OCI-LY3 (cell line): ENCODE data around the gene PARD3B.

Experiments used
- H2AFZ ChIP-seq: fragments of 200-600, 300-600 bp; shearing (Covaris generic); 2 replicates; pipeline ENCODE4 v1.6.0; 2014; ENCODE audit warnings: antibody characterized with exemption, low read depth, low read length
- H3K27ac ChIP-seq: fragments of 200-600, 300-600 bp; sonication (generic); 2 replicates; pipeline ENCODE4 v1.5.1; 2014; ENCODE audit warnings: mild to moderate bottlenecking, low read length, moderate library complexity, mixed read lengths
- H3K27me3 ChIP-seq: fragments of 200-600, 300-600 bp; sonication (generic); 2 replicates; pipeline ENCODE4 v1.6.1; 2014; ENCODE audit warnings: low read depth, low read length, mixed read lengths
- H3K36me3 ChIP-seq: fragments of 200-600, 300-600 bp; sonication (generic); replicated peaks from 2 replicates; pipeline ENCODE3; 2014; ENCODE audit warnings: low read depth, low read length, mixed read lengths
- H3K4me1 ChIP-seq: fragments of 300-600, 200-600 bp; sonication (generic); 2 replicates; pipeline ENCODE4 v1.6.1; 2014; ENCODE audit warnings: low read length, mixed read lengths
- H3K4me2 ChIP-seq: fragments of 200-600, 300-600 bp; sonication (generic); 2 replicates; pipeline ENCODE4 v1.6.1; 2014; ENCODE audit warnings: low read length, mixed read lengths
- H3K4me3 ChIP-seq: fragments of 300-600, 200-600 bp; sonication (generic); 2 replicates; pipeline ENCODE4 v1.5.1; 2014; ENCODE audit warnings: antibody characterized with exemption, mild to moderate bottlenecking, low read length, moderate library complexity
- H3K79me2 ChIP-seq: fragments of 300-600, 200-600 bp; shearing (Covaris generic); 2 replicates; pipeline ENCODE4 v1.6.1; 2014; ENCODE audit warnings: mild to moderate bottlenecking, low read length, mixed read lengths
- H3K9ac ChIP-seq: fragments of 300-600, 200-600 bp; shearing (Covaris generic); 2 replicates; pipeline ENCODE4 v1.6.0; 2014; ENCODE audit warnings: mild to moderate bottlenecking, low read length, moderate library complexity
- H3K9me3 ChIP-seq: fragments of 200-600, 300-600 bp; shearing (Covaris generic); 2 replicates; pipeline ENCODE4 v1.6.1; 2014; ENCODE audit warnings: low read length, mixed read lengths; ENCODE audit not compliant: insufficient read depth
- H4K20me1 ChIP-seq: fragments of 200-600, 300-600 bp; sonication (generic); 2 replicates; pipeline ENCODE4 v1.6.1; 2016; ENCODE audit warnings: low read length, mixed read lengths; ENCODE audit not compliant: insufficient read depth
- EZH2phosphoT487 ChIP-seq: fragments of 200-600 bp; shearing (Covaris generic); IDR thresholded peaks from 2 replicates; pipeline ENCODE4 v1.6.1; 2018; ENCODE audit warnings: antibody characterized with exemption, mixed run types, low read depth
- TF ChIP-seq, protein P1 (sequence below): fragments of 200-600, 300-600 bp; sonication (generic); IDR thresholded peaks from 2 replicates; pipeline ENCODE4 v1.5.1; 2014; ENCODE audit warnings: antibody characterized with exemption, low read length, low read depth

Gene PARD3B

DNA sequence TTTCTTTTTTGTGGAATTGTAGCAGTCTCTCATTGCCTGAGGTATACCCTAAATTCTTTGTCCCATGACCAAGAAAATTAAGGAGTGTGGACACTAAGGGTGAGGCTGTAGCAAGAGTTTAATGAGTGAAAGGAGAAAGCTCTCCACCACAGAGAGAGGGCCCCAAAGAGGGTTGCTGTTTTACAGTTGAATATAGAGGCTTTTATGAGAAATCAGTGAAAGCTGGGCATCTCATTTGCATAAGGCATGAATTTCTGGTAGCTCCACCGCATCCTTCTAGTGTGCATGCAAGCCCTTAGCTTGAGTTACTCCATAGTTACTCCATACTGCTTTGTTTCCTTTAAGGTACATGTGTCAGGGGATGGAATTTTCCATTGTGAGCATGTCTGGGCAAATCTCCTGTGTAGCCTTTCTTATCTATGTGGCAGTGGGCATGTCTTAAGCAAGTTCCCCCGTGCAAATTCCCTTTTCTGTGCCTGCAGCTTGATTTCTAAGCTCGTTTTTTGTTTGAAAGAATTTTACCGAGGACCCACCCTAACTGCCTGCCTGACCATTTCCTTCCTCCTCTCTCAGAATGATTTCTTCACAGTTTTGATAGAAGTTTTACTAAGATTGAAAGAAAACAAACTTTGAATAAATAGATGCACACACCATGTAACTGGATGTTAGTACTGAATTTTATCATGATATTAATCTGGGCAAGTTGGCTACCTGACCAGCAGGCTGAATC lies 218.9 kb downstream of the PARD3B start:
- Histone ChIP-seq H3K9me3 (peaks cover 9% of the 10 kb centered on the region; the same call in 1 of the 2 replicates), H3K4me2 (no peak overlapping the region), H3K27me3 (no peaks in the 10 kb centered on the region), H3K79me2 (no peaks in the 10 kb centered on the region), H4K20me1 (no peaks in the 10 kb centered on the region), H3K4me1 (no peaks in the 10 kb centered on the region), H3K36me3 (no peaks in the 10 kb centered on the region), H3K27ac (no peak overlapping the region), H3K9ac (no peak overlapping the region), H3K4me3 (no peak overlapping the region), H2AFZ (no peak overlapping the region)
- TF ChIP-seq EZH2phosphoT487 = no peak
- TF ChIP-seq, protein P1, sequence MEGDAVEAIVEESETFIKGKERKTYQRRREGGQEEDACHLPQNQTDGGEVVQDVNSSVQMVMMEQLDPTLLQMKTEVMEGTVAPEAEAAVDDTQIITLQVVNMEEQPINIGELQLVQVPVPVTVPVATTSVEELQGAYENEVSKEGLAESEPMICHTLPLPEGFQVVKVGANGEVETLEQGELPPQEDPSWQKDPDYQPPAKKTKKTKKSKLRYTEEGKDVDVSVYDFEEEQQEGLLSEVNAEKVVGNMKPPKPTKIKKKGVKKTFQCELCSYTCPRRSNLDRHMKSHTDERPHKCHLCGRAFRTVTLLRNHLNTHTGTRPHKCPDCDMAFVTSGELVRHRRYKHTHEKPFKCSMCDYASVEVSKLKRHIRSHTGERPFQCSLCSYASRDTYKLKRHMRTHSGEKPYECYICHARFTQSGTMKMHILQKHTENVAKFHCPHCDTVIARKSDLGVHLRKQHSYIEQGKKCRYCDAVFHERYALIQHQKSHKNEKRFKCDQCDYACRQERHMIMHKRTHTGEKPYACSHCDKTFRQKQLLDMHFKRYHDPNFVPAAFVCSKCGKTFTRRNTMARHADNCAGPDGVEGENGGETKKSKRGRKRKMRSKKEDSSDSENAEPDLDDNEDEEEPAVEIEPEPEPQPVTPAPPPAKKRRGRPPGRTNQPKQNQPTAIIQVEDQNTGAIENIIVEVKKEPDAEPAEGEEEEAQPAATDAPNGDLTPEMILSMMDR = no peak

DNA sequence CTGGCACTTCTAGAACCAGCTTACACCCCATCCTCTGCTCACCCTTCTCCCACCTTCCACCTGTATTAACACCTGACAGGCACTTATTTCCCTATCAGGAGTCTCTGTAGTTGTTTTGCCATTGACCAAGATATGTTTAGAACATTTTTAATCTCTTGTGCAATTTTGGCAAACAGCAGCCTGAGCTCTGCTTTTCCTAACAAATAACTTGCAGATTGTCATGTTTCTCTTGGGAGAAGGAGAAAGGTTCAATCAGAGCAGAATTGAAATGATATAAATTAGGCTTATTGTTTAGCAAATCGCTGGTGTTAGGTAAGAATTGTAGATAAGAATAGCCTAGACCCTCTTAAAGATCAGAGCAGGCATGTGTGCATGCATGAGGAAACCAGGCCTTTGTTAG lies 225.5 kb downstream of the PARD3B start:
- H3K4me1 ChIP-seq = no peaks in the 10 kb centered on the region
- H3K27me3 ChIP-seq = peaks cover 4% of the 10 kb centered on the region; the same call in 1 of the 2 replicates
- H2AFZ ChIP-seq = no peak overlapping the region
- no peaks in the 10 kb centered on the region for H3K9me3 ChIP-seq
- no peak overlapping the region for H3K27ac ChIP-seq
- H3K4me3 ChIP-seq = no peak overlapping the region
- no peaks in the 10 kb centered on the region for H4K20me1 ChIP-seq
- no peak overlapping the region for H3K4me2 ChIP-seq
- no peaks in the 10 kb centered on the region for H3K79me2 ChIP-seq
- TF ChIP-seq, protein P1 = no peak
- no peak for TF ChIP-seq EZH2phosphoT487
- no peak overlapping the region for H3K9ac ChIP-seq
- no peaks in the 10 kb centered on the region for H3K36me3 ChIP-seq

DNA sequence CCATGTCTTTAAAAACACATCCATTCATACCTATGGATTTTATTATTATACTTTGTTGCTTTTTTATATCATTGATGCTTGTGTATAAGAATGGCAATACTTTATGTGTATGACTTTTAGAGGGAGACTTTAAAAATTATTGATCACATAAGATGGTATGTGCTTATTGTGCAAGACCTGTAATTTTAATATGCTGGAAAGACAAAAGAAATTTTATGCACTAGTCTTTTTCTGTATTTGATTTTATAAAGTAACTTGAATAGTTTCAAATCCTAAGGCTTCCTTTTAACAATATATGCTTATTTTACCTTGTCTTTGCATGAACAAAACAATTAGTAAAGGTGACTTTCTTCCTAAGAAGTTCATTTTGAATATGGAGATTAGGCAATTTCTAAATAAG lies 226.4 kb downstream of the PARD3B start:
- Histone ChIP-seq H3K79me2 (no peaks in the 10 kb centered on the region), H3K27ac (no peak overlapping the region), H3K27me3 (peaks cover 4% of the 10 kb centered on the region; the same call in 1 of the 2 replicates), H2AFZ (no peak overlapping the region), H3K4me1 (no peaks in the 10 kb centered on the region), H3K4me2 (no peak overlapping the region), H3K36me3 (no peaks in the 10 kb centered on the region), H3K9ac (no peak overlapping the region), H3K4me3 (no peak overlapping the region), H3K9me3 (no peaks in the 10 kb centered on the region), H4K20me1 (no peaks in the 10 kb centered on the region)
- no peak for TF ChIP-seq EZH2phosphoT487
- TF ChIP-seq, protein P1 = no peak

DNA sequence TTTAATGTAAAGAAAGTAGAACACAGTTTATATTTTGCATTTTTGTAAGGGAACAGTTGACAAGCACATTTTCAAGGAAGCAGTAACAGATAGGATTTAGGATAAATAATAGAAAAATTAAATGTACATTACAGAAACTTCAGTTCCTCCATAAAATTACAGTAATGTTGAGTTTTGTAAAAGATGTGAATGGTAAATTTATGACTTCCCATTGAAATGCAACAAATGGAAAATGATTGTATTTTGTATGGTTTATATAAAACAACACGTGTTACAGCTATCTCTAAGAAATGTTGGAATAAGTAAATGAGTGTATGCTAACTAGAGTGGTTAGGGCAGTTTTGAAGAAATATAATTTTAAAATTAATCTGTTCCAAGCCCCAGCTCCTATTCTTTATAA lies 227.3 kb downstream of the PARD3B start:
- Histone ChIP-seq H3K36me3 (no peaks in the 10 kb centered on the region), H3K4me1 (no peaks in the 10 kb centered on the region), H3K27me3 (peaks cover 4% of the 10 kb centered on the region; the same call in 1 of the 2 replicates), H2AFZ (no peak overlapping the region), H3K9me3 (no peaks in the 10 kb centered on the region), H3K4me3 (no peak overlapping the region), H3K79me2 (no peaks in the 10 kb centered on the region), H3K9ac (no peak overlapping the region), H4K20me1 (no peaks in the 10 kb centered on the region), H3K4me2 (no peak overlapping the region), H3K27ac (no peak overlapping the region)
- TF ChIP-seq EZH2phosphoT487 = no peak
- TF ChIP-seq, protein P1 = no peak
